Ammon's horn (tissue), 1 donor: ENCODE measurements around the gene CST7.

Experiments used
- DNase-seq: peaks from one replicate; pipeline ENCODE4 v3.0.0-alpha.2; 2016; ENCODE audit warnings: low spot score

CST7 gene

DNA sequence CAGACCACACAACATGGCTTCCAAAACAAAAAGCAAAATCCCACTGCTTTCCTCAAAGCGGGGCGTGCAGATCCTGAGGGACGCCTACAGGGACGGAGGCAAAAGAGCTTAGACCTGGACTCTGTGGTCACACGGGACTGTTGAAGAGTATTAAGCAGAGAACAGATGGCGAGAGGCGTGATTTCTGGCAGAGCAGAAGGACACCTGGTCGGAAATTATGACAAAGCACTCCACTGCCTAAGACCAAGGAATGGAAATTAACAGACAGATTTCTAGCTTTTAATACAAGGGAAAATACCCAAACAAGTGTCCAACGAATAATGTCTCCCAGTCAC lies 15.4 kb downstream of the CST7 start:
- DNase-seq, result no peak

DNA sequence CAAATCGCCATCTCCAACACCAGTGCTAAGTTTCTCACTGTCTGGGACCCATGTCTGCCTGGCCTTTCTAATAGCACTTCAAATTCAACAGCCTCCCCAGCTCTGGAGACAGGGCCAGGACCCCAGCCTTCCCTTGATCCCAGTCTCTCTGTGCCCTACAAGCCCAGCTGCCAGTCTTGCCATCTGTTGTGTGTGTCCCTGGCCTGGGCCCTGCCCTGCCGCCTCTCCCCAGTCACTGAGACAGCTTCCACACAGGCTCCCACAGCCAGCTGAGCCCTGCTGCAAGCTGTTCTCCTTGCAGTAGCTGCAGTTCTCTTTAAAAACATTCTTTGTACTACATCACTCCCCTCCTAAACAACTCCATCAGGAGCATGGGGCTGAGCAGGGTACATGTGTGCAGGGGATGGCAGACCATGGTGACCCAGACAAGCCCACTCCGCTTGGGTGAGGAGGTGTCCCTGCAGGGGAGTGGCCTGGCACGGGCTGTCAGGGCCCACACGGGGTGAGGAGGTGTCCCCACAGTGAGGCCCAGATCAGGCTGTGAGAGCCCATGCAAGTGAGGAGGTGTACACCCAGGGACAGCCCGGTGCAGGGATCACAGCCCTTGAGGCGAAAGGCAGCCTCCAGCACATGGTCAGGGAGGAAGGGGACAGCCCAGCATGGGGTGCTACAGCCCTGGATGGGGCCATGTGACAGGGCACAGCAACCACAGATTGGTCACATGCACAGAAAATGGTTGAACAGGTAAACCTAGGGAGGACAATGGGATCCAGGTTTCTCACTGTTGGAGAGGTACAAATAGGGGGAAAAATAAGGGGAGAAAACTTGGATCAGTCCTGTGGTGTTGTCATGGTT lies 16.2 kb downstream of the CST7 start:
- DNase-seq, result no peak

DNA sequence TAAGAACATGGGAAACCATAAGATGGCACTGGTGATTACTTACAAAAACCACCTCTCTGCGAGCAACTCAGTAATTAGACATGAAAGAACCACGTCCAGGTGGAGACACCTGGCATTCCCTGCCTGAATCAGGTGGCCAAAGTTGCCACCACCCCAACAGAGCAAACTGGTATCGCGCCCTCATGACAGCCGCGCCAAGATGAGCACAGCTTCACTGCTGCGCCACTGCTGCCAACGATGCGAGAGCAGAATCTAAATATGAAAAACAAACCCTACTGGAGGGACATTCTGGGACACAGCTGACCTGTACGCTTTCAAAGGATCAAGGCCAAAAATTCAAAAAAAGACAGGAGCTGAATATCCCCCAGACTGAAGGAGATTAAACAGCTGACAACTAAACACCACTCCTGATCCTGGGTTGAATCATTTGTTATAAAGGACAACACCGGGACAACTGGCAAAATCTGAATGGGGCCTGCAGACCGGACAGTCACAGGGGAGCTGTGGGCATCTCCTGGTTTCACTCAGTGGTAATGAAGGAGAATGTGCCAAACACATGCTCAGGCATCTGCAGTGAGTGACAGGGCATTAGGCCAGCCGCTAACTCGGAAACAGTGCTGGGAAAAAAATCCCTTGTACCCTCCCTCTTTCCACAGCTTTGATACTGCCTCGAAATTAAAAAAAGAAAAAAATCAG lies 17.4 kb downstream of the CST7 start:
- no peak for DNase-seq

DNA sequence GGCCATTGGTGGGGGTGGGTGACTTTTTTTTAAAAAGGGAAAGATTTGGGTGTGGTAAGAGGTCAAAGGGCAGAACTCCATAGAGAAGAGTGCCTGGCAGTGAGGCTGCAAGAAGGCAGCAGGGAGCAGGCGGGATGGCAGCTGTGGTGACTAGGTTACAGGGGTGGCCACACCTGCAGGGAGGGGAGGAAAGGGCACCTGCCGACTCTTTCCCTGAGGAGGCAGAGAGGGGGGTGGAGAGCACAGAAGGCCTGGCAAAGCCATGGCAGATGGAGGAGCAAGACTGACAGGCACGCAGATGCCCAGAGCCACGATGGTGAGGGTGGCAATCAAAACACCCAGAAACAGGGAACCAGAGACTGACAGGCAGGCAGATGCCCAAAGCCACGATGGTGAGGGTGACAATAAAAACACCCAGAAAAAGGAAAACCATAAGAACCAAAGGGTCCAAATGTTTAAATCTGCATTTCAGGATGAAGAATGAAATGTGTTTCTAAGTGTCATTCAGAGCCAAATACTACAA lies 19.3 kb downstream of the CST7 start:
- no peak for DNase-seq

DNA sequence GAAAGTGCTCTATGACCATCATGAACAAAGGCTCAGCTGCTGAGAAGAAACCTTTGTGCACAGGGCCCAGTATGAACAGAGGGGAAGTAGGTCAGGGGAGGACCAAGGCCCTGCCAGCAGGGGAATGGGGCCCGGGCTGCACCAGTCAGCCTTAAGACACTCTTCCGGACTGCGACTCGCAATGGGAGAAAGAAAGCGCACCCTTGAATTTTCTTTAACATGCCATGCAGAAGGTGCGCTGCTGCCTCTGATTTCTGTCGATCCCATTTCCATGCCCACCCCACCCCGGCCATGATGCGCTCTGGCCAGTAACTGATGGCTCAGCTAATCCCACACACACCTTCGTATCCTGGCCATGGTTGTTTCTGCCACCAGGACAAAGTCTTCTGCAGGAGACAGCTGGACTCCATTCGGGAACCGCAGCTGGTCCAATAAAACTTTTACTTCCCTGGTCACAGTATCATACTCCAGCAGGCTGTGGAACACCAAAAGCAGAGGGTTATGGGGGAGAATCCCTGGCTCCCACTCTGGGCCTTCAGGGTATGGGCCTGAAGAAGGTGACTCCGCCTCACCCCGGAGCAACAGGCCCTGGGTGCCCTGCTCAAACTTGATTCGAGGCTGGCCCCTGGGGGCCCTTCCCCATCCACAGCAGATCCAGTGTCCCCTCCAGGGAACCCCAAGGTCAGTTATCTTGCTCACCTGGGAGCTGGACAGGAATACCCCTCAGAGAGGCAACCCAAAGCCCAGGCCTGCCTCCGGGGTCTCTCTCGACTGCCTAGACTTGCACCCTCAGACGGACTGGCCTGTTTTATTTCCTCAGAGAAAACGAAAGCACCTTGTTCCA lies 20.3 kb downstream of the CST7 start:
- no peak for DNase-seq

DNA sequence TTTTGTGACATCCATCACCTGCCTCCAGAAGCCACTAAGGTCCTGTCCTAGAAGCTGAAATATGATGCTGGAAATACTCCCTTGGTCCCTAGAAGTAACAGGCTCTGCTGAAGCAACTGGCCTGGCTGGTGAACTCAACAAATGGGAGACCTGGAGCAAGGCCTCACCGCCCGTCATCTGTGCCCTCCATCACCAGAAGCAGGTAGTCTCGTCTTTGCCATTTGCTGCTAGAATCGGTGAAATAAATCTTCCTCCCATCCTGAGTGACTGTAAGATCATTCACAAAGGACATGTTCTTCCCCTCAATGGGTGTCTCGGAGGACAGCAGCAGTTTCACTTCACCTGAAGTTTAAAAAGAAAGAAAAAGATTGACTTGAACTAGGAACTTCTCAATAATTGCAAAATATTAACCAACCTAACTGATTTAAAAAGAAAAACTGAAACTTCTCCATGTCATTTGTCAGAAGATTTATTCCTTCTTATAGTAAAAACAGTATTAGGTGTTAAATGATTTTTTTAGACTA lies 21.0 kb downstream of the CST7 start:
- no peak for DNase-seq

DNA sequence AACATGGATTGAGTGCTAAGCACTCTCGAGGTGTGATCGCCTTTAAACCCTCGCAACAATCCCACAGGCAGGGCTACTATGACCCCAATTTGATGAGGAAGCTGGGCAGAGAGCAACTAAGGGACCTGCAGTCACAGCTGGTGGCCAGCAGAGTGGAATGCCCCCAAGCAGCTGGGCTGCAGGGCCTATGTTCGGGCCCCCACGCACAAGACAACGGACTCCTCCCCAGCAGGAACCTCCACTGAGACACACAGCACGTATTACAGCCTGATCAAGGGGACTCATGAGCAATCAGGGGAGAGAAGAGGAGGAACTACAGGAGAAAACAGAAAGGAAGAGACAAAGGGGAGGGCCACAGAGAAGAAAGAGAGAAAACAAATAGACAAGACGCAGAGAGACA lies 21.7 kb downstream of the CST7 start:
- DNase-seq, result no peak

DNA sequence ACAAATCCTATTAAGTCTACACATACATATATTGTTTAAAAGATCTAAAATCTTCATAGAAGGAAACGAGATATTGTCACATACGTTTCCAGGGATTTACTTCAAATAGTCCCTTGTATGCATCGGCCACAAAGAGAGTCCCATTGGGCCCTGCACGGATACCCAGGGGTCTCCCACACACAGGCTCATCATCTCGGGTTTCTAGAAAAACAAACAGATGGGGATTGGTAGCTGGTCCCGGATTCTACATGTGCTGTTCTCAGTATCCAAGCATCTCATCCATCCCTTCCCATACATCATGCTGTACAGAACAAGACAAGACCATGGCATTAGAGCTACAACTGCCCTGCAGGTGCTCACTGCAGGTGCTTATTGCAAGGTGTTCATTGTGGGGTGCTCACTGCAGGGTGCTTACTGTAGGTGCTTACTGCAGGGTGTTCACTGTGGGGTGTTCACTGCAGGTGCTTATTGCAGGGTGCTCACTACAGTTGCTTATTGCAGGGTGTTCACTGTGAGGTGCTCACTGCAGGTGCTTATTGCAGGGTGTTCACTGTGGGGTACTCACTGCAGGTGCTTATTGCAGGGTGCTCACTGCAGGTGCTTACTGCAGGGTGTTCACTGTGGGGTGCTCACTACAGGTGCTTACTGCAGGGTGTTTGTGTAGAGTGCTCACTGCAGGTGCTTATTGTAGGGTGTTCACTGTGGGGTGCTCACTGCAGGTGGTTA lies 22.5 kb downstream of the CST7 start:
- DNase-seq, result no peak

DNA sequence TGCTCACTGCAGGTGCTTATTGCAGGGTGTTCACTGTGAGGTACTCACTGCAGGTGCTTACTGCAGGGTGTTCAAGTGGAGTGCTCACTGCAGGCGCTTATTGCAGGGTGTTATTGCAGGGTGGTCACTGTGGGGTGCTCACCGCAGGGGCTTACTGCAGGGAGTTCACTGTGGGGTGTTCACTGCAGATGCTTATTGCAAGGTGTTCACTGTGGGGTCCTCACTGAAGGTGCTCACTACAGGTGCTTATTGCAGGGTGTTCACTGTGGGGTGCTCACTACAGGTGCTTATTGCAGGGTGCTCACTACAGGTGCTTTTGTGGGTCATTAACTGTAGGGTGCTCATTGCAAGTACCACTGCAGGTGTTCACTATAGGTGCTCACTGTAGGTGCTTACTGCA lies 23.3 kb downstream of the CST7 start:
- no peak for DNase-seq

DNA sequence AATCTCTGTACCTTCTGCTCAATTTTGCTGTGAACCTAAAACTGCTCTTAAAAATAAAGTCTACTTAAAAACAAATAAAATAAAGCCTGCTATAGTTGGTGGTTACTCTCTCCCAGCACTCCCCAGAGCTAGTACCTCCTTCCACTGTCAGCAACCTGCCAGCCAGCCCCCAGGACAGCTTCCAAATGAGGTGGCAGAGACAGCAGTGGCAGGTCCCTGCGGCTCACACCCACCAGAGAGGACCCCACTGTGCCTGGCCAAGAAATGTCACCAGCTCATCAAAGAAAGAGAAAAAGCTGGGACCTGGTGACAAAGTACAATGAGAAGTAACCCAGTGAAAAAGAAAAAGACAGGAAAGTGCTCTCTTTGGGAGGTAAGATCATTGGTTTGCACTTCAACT lies 28.3 kb downstream of the CST7 start:
- DNase-seq, result no peak

DNA sequence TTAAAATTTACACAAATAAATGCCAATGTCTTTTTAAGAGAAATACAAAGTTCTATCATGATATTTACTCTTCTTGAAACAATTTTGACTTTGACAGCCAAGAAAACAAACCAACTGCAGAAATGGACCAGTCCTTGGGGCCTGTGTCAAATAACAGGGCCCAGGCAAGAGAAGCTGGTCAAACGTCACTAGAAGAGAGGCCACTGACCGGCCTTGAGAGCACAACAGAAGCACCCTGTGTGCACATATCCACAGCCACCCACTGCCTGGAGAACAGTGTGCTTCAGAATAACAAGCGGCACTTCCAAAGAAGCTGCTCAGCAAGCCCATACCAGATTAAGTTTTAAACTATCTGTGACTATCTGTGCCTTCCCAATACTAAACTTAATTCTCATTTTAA lies 28.7 kb downstream of the CST7 start:
- peak; percentile 71 for DNase-seq

DNA sequence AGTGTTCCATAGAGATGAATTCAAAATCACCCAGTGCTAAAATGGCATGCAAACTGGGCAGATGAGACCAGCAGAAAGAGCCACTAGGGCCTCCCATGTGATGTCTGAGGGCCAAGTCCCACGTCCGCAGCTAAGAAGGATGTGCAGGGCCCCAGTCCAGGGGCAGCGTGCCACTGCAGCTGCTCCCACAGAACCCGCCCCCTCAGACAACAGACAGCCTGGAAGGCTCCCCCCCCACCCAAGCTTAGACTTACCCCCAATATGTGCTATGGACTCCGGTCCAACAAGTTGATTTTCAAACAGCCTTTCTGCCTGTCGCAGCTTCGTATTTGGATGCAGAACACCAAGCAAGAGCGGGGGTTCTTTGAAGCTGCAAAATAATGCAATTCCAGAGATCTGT lies 29.4 kb downstream of the CST7 start:
- DNase-seq, result peak; percentile 91

DNA sequence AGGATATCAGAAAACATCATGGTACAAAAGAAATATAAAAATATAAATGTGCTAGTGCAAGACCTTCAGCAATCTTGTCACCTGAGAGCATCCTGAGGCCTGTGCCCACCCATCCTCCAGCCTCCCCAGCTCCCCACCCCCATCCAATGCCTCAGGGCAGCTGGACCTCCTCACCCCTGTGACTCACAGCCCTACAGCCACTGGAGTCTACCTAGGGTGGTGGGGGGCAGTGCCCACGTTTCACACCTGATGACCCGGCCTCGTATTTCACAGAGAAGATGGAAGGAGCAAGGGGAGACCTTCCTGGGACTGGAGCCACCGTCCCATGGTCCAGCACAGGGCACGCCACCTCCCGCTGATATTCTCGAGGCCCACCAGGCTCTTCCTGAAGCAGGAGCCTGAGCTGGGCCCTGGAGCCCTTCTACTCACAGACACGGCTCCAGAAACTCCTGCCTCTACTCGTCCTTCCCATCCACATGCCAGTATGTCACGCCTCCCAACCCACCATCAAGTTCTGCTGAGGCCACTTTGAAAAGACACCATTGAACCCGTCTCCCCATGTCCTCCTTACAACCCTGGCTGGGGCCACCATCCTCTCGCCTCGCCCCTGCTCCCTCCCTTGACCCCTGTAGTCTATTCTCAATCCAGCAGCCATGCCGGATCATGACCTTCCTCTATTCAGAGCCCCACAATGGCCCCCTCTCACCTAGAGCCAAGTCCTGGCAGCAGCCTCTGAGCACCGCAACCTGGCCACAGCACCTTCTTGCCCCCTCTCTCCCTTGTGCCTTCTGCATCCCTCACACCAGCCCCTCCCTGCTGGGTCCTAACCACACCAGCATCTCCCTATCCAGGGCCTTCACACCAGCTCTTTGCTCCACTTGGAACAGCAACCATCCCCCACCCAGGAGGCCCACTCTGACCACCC lies 30.2 kb downstream of the CST7 start:
- no peak for DNase-seq

DNA sequence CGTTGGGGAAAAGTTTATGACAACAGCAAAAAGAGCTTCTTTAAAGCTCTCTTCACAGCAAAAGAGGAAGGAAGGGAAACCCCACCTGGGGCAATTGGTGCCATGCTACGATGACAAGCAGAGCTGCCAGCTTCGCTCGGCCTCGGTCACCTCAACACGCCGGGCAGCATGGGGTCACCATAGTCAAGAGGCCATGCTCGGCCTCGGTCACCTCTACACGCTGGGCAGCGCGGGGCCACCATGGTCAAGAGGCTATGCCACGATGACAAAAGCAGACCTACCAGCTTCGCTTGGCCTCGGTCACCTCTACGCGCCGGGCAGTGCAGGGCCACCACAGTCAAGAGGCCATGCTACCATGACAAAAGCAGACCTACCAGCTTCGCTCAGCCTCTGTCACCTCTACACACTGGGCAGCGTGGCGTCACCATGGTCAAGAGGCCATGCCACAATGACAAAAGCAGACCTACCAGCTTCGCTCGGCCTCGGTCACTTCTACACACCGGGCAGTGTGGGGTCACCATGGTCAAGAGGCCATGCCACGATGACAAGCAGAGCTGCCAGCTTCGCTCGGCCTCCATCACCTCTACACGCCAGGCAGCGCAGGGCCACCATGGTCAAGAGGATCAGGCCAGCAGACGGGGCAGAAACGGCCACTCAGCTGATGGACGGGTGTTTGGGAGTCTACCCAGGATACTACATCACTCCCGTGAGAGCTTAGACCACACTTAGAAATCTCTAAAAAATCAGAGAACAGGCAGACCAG lies 31.4 kb downstream of the CST7 start:
- DNase-seq, result no peak

DNA sequence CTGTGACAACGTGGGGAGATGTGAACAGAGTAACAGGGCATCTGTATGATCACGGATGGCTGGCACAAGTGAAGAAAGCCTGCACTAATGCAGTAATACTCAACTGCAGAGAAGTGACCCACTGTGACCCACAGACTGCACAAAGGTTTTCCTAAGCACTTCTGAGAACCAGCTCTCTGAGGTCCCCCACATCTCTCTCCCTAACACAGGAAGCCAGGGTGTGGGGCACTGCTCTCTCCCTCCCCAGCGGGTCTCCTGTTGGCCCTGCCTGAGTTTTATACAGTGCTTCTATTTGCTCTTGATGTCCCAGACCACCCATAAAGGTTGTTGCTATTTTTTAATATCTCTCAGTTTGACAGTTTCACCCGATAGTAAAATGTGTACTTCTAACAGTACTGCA lies 32.2 kb downstream of the CST7 start:
- DNase-seq, result no peak

DNA sequence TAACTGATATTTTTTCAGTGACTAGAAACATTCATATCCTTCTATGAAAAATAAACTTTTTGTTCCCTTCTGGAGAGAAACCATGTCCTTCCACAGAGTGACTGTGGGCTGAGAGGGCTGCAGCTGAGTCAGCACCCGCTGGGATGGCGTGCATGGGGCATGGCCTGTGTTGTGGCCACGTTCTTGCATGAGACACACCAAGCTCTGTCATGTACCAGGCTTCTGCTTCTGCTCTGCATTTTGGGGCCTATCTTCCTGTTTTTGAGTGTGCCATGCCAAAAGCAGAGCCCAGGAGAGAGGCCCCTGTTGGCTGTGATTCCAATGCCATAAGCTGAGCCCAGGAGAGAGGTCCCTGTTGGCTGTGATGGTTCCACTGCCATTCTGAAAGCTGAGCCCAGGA lies 32.7 kb downstream of the CST7 start:
- DNase-seq, result peak; percentile 81

DNA sequence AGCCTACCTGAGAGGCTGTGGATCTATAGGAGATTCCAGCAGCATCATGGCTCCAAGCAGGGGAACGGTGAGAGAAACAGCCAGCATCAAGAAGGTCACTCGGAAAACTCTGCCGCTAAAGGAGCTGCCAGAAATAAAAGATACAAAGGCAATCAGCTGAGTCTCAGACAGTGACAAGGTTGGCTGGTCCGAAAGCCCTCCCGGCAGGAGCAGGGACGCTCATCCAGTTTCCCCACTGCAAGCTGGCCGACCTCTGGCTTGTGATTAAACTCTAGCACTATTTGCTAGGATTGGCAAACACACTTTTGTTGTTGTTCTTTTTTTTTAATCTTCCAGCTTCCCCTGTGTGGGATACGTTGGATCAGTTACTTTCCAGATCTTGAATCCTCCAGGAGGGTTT lies 34.8 kb downstream of the CST7 start:
- no peak for DNase-seq

DNA sequence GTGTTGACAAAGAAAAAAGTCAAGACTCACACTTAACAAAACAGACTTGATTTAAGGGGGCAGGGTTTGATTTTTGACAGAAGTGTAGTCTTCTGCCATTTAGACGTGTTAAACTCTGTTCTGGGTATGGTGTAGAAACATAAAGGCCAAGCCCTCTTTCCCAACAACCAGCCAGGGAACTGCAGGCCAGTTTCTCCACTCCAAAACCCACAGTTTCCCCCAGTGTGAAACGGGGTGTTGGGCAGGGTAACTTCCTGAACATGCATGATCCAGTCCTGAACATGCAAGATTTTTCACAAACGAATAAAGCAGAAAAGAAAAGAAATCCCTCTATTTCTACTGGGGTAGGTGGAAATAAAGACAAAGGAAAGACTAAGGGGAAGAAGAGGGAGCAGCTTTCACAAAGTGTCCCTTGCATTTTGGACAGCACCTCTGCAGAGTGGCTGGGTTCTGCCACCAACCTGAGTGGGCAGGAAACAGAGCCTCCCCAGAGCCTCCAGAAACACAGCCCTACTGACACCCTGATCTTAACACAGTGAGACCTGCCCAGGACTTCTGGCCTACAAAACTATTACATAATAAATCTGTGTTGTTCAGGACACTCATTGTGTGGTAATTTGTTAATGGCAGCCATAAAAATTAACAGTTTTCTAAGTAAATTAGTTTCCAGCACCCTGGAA lies 36.0 kb downstream of the CST7 start:
- DNase-seq, result no peak

DNA sequence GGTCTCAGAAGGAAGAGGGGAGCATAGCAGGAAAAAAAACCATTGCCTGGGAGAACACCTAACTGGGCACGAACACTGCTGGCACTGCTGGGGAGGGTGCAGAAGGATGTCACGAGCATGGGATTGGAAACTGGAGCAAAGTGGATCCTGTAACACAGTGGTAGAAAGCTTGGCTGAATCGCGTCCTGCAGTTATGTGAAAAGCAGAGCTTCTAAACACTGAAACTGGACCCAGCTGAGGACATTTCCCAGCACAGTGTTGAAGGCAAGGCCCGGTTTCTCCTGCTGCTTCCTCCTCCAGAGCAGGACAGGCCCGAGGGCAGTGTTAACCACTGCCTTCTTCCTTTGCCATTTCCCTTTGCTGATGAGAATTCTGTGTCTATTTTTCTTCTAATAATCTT lies 36.7 kb downstream of the CST7 start:
- DNase-seq, result no peak
